OCI-LY7 (cell line): ENCODE measurements around the gene POLR2F. TPM values are rescaled to one million over a fixed set of nuclear protein-coding genes. Genes with fewer than 3 reads are reported as not detected.

Source experiments
- BruUV-seq: library from RNA; stranded (reverse); fragments of 400-500 nt; replicated peaks from 2 replicates; lab custom pipeline; 2021; lab: Mats Ljungman, UMichigan
- CTCF ChIA-PET: fragments of 300-600 bp; sonication (Branson Sonifier 250); formaldehyde crosslinking; loops from one replicate; lab custom pipeline; 2022; ENCODE audit warnings: antibody characterized with exemption; ENCODE audit not compliant: unreplicated experiment; lab: Charles Lee
- POLR2A ChIA-PET: fragments of 300-600 bp; sonication (Branson Sonifier 250); formaldehyde crosslinking; loops from one replicate; lab custom pipeline; 2022; ENCODE audit warnings: antibody characterized with exemption; lab: Charles Lee
- DNase-seq: peaks from one replicate; pipeline ENCODE4 v3.0.0-alpha.2; 2015; ENCODE audit warnings: low spot score
- H2AFZ ChIP-seq: fragments of 200-600 bp; sonication (generic), shearing (Covaris generic); 2 replicates; pipeline ENCODE4 v1.6.1; 2014; ENCODE audit warnings: mild to moderate bottlenecking, antibody characterized with exemption, low read length, moderate library complexity
- H3K27ac ChIP-seq: fragments of 200-600 bp; sonication (generic); 2 replicates; pipeline ENCODE4 v1.5.1; 2014; ENCODE audit warnings: mixed run types, low read depth, mild to moderate bottlenecking, moderate library complexity, low read length, inconsistent platforms; ENCODE audit not compliant: poor library complexity, severe bottlenecking
- H3K36me3 ChIP-seq: fragments of 200-600 bp; sonication (generic); 2 replicates; pipeline ENCODE4 v1.6.1; 2014; ENCODE audit warnings: mild to moderate bottlenecking, antibody characterized with exemption, low read length, moderate library complexity, mixed read lengths; ENCODE audit not compliant: insufficient read depth
- H3K4me1 ChIP-seq: fragments of 200-600 bp; sonication (generic); 2 replicates; pipeline ENCODE4 v1.5.1; 2014; ENCODE audit warnings: mild to moderate bottlenecking, low read length; ENCODE audit not compliant: insufficient read depth, poor library complexity, severe bottlenecking
- H3K4me2 ChIP-seq: fragments of 200-600 bp; sonication (generic); 2 replicates; pipeline ENCODE4 v1.6.1; 2014; ENCODE audit warnings: mild to moderate bottlenecking, low read length
- H3K4me3 ChIP-seq: fragments of 200-600 bp; sonication (generic); 2 replicates; pipeline ENCODE4 v1.5.1; 2014; ENCODE audit warnings: mild to moderate bottlenecking, low read depth, low read length; ENCODE audit not compliant: poor library complexity, severe bottlenecking
- H3K79me2 ChIP-seq: fragments of 200-600 bp; sonication (generic); 2 replicates; pipeline ENCODE4 v1.6.1; 2016; ENCODE audit warnings: low read depth, mild to moderate bottlenecking, low read length, moderate library complexity, mixed read lengths; ENCODE audit not compliant: insufficient read depth
- H3K9me2 ChIP-seq: fragments of 200-600 bp; sonication (generic); 2 replicates; pipeline ENCODE4 v1.6.1; 2016; ENCODE audit warnings: mild to moderate bottlenecking, low read length, mixed read lengths; ENCODE audit not compliant: insufficient read depth
- H3K9me3 ChIP-seq: fragments of 200-600 bp; sonication (generic); 2 replicates; pipeline ENCODE4 v1.6.1; 2014; ENCODE audit warnings: mild to moderate bottlenecking, mixed run types, low read length, mixed read lengths
- H4K20me1 ChIP-seq: fragments of 200-600 bp; sonication (generic); 2 replicates; pipeline ENCODE4 v1.6.1; 2014; ENCODE audit warnings: mild to moderate bottlenecking, antibody characterized with exemption, low read length, moderate library complexity, mixed read lengths; ENCODE audit not compliant: insufficient read depth
- CTCF ChIP-seq: fragments of 200-600 bp; sonication (generic); conservative IDR thresholded peaks from 2 replicates; pipeline ENCODE4 v1.5.1; 2014; ENCODE audit warnings: mild to moderate bottlenecking, antibody characterized with exemption, low read length, moderate library complexity, mixed read lengths
- EZH2phosphoT487 ChIP-seq: fragments of 200-600 bp; sonication (generic); IDR thresholded peaks from 2 replicates; pipeline ENCODE4 v1.6.1; 2018; ENCODE audit warnings: low read depth, borderline replicate concordance, mild to moderate bottlenecking, mixed run types, antibody characterized with exemption, low read length, moderate library complexity, mixed read lengths
- intact Hi-C: fragments of 100-400 bp; cut with micrococcal nuclease; formaldehyde crosslinking; loops from one replicate; pipeline ENCODE4 v1.10.0; 2022; ENCODE audit not compliant: unreplicated experiment
- total RNA-seq, 2 experiments: library from RNA; depleted of rRNA in 1 of 2; stranded (reverse); fragments of >200 nt in 1 of 2; shearing (Covaris generic) in 1 of 2; gene quantifications; 2 replicates each; pipeline ENCODE4 v1.2.3, GENCODE V29; 2014 to 2022

The POLR2F gene
- total RNA-seq, 2 experiments from 2014 or later, result 71.2 to 85.9 TPM

DNA sequence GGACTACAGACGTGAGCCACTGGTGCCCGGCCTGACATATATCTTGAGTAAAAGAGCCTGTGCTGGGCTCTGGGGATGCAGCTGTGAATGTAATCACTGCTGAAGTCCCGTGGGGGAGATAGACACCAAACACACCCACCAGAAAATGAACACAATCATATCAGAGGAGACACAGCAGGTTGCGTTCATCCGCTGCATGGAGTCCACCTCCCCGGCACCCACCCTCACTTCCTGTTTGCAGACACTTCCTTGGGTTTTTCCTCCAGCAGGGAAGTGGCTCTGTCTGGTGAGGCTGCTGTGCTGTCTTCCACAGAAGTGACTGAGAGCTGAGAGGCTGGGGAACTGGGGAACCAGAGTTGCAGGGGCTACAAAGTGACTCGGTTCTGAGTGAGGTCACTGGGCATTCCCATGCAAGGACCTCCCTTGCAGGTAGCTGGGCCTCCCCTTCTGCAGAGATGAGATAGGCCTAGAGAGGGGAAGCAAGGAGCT is 40.2 kb upstream of the POLR2F start:
- no peaks in the 10 kb centered on the region for H4K20me1 ChIP-seq
- intact Hi-C loops, result no loop called here
- H3K4me3 ChIP-seq, result no peak overlapping the region
- no TSS peak for BruUV-seq
- no peak overlapping the region for H2AFZ ChIP-seq
- no peaks in the 10 kb centered on the region for H3K79me2 ChIP-seq
- TF ChIP-seq CTCF (no peak), EZH2phosphoT487 (no peak)
- no peaks in the 10 kb centered on the region for H3K9me3 ChIP-seq
- H3K9me2 ChIP-seq, result no peaks in the 10 kb centered on the region
- CTCF ChIA-PET, result no interaction called here
- H3K27ac ChIP-seq, result no peak overlapping the region
- peaks cover 7% of the 10 kb centered on the region for H3K4me1 ChIP-seq
- DNase-seq, result no peak
- H3K36me3 ChIP-seq, result peaks cover 5% of the 10 kb centered on the region; the same call in 1 of the 2 replicates
- POLR2A ChIA-PET, result no interaction called here
- H3K4me2 ChIP-seq, result no peak overlapping the region

GRCh38 chr22:37916311-37916710 is 37.2 kb upstream of the POLR2F start:
- no peak for DNase-seq
- intact Hi-C loops, result no loop called here
- Histone ChIP-seq H3K4me2 (no peak overlapping the region), H3K27ac (no peak overlapping the region), H3K79me2 (no peaks in the 10 kb centered on the region), H3K4me1 (peaks cover 26% of the 10 kb centered on the region), H3K36me3 (peaks cover 10% of the 10 kb centered on the region; the same call in 1 of the 2 replicates), H2AFZ (no peak overlapping the region), H3K9me3 (no peaks in the 10 kb centered on the region), H4K20me1 (no peaks in the 10 kb centered on the region), H3K4me3 (no peak overlapping the region), H3K9me2 (no peaks in the 10 kb centered on the region)
- no TSS peak for BruUV-seq
- ChIA-PET POLR2A (interaction anchor here (1.9 kb wide), 1 partner anchor 11 kb away, joined by 4 read pairs; the partner anchor contains the start of gene MICALL1), CTCF (no interaction called here)
- TF ChIP-seq EZH2phosphoT487, result no peak
- TF ChIP-seq CTCF, result no peak

DNA sequence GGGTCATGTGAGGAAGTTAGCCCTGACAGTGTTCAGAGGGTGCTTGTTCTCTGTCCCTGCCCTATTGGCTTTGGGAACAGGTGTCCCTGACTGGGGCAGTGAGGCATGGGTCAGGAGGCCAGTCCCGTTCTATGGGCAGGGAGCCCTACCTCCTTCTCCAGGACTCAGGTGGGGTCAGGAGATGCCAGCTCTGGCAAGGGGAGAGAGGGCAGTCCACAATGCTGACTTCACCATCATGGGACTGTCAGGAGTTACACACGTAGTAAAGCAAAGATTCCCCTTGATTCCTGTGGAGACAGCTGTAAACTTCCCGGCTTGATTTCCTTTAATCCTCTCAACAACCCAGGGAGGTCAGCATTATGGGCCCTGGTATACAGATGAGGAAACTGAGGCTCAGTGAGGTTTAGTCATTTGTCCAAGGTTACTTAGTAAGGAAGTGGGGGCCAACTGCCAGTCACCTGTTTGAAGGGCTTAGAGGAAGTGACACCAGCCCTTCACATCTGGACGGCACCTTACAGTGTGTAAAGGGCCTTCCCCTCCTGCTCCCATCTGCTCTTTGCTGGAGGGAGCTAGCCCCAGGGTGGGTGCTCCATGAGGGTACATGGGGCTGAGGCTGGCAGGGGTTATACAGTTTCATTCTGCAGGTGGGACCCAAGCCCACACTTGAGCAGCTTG is 35.5 kb upstream of the POLR2F start:
- BruUV-seq, result no TSS peak
- Histone ChIP-seq H3K9me2 (no peaks in the 10 kb centered on the region), H3K4me3 (no peak overlapping the region), H2AFZ (peak overlapping the region; percentile 26; the same call in 1 of the 2 replicates), H3K27ac (peak overlapping the region; percentile 72), H3K79me2 (no peaks in the 10 kb centered on the region), H3K4me1 (peaks cover 26% of the 10 kb centered on the region), H3K36me3 (peaks cover 10% of the 10 kb centered on the region; the same call in 1 of the 2 replicates), H3K9me3 (no peaks in the 10 kb centered on the region), H3K4me2 (peak overlapping the region; percentile 59), H4K20me1 (no peaks in the 10 kb centered on the region)
- ChIA-PET CTCF (interaction anchor here (1.0 kb wide), 1 partner anchor 12 kb away, joined by 3 read pairs; the partner anchor contains the start of gene MICALL1), POLR2A (interaction anchor here (0.6 kb wide), 1 partner anchor 37 kb away, joined by 3 read pairs; no protein-coding TSS in a partner anchor)
- DNase-seq, result peak; percentile 83
- TF ChIP-seq EZH2phosphoT487 (no peak), CTCF (no peak)
- intact Hi-C loops, result no loop called here
